Epithelial cell of proximal tubule (primary cell): ENCODE measurements around the gene GLDC. TPM values are rescaled to one million over a fixed set of nuclear protein-coding genes. Genes with fewer than 3 reads are reported as not detected.

Experiments
- DNase-seq: peaks from one replicate; pipeline ENCODE4 v3.0.0-alpha.2; 2011; ENCODE audit warnings: low read depth
- H3K4me3 ChIP-seq: 2 replicates; pipeline ENCODE4 v1.5.1; 2011; ENCODE audit warnings: low read depth, mild to moderate bottlenecking, low read length
- total RNA-seq: library from RNA; depleted of rRNA; stranded (reverse); fragments of >200 nt; gene quantifications from 2 replicates; pipeline ENCODE4 v1.2.3, GENCODE V29; 2015
- TF ChIP-seq, protein P1 (sequence below): conservative IDR thresholded peaks from 2 replicates; pipeline ENCODE4 v1.5.1; 2012; ENCODE audit warnings: low read depth, mild to moderate bottlenecking, low read length

Gene GLDC
- total RNA-seq, 1 donor from 2014 or later = 58.2 TPM

DNA sequence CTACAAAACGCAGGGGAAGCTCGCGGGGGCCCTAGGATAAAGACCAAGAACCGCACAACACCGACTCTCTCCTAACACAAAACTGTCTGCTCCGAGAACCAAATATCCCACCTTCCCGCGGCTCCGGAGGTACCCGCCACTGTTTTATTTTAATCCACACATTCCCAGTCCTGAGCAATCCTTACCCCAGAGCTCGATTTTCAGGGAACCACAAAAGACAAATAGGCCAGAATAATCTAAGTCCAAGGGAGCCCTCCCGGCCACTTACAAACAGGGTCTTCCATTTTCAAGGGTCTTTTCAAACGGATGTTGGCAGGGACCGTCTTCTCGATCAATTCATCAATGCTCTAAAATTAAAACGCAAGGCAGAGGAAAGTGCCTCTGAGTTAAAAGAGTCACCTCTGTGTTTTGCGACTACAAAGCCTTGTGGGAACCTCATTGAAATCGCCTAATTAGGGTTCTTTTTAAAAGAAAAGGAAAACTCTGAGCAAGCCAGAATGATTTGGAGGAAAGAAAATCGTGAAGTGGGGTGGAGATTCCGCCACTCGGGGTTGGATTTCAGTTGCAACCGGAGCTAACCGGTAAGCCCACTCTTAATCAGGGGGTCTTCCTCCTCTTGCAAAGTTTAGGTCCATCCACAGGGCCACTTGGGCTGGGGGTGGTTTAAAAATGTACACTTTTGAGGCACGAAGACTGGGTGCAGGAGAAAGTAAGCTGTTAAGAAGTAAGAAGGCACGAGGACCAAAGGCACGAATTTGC lies 1.0 kb downstream of the GLDC start:
- peak overlapping the region; percentile 71 for H3K4me3 ChIP-seq
- no peak for DNase-seq
- TF ChIP-seq, protein P1, sequence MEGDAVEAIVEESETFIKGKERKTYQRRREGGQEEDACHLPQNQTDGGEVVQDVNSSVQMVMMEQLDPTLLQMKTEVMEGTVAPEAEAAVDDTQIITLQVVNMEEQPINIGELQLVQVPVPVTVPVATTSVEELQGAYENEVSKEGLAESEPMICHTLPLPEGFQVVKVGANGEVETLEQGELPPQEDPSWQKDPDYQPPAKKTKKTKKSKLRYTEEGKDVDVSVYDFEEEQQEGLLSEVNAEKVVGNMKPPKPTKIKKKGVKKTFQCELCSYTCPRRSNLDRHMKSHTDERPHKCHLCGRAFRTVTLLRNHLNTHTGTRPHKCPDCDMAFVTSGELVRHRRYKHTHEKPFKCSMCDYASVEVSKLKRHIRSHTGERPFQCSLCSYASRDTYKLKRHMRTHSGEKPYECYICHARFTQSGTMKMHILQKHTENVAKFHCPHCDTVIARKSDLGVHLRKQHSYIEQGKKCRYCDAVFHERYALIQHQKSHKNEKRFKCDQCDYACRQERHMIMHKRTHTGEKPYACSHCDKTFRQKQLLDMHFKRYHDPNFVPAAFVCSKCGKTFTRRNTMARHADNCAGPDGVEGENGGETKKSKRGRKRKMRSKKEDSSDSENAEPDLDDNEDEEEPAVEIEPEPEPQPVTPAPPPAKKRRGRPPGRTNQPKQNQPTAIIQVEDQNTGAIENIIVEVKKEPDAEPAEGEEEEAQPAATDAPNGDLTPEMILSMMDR = no peak

DNA sequence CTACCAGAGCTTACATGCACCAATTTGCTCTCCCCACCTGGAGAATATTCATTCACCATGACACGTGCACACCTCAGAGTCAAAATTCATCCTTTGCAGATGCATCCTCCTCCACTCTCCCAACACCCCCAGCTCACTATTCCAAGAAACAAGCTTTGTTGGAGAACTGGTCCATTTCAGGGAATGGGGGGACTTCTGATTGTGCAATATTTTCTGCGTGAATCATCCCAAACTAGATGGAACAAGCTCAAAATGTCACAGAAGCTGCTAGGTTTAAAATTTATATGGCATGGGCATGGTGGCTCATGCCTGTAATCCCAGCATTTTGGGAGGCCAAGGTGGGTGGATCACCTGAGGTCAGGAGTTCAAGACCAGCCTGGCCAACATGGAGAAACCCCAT lies 3.6 kb downstream of the GLDC start:
- H3K4me3 ChIP-seq = peak overlapping the region; percentile 19
- TF ChIP-seq, protein P1 = no peak
- DNase-seq = no peak

DNA sequence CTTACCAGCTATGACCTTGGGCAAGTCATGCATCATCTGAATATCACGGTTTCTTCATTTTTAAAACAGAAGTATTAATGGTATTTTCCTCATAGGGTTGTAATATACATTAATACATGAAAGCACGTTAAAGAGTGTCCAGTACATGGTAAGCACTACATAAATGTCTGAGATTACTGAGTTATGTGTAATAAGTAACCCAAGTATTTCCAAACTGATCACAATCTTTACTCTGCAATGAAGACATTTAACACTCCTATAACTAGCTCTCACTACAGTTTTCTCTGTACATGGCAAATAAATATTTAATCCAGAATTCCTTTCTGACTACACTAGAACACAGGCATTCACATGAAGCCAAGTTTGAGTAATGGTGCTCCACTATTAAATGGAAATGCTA lies 4.0 kb downstream of the GLDC start:
- DNase-seq = no peak
- TF ChIP-seq, protein P1 = no peak

DNA sequence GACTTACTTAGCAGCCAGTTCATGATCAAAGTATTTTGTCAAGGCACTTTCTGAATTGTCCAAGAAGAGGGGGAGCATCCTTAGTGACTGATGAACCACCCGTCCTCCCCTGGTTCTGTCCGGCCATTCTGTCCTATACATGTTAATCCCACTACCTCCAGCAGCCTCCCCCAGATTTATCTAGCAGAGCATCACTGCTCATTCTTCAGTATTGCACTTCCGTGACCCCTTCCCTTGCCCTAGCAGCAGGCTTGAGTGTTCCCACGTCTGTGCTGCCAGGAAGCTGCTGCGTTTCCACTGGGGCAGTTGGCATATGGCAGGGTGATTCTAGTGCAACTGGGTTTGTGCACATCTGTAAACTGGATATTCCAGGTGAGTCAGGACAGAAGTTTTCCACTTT lies 4.5 kb downstream of the GLDC start:
- peak overlapping the region; percentile 13 for H3K4me3 ChIP-seq
- no peak for DNase-seq
- TF ChIP-seq, protein P1 = no peak

More for the DNA sequence above, 4.0 kb downstream of the GLDC start:
- H3K4me3 ChIP-seq = peak overlapping the region; percentile 19

DNA sequence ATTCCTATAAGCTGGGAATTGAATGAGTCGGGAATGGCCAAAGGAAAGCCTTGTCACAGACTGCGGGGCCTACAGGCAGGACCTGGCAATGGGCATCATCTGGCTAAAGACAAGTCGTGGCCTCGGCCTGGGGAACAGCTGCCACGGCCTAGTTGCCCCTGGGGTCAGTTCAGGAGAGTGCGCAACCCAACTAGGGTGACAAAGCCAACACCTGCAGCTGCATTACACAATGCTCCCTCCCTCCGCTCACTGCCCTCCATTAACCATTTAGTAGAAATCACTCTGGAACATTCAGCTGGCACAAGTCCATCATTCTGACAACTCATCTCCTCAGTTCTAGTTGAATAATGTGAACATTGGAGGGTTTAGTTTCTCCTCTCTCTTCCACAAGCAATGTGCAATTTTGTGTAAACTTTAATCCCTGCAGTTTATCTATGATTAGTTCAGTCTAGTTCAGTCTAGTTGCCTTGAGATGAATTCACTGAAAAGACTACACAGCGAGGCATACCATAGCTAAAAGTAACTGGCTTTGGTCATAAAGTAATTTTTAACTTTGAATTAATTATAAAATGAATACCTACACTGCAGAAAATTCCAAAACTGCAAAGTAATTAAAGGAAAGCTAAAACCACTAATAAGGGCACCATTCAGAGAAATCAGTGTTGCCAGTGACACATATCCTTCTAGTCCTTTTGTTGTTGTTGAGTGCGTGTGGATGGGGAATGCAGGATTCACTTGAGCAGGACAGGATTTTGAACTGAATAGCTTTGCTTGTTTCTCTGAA lies 5.1 kb downstream of the GLDC start:
- peak; percentile 81 for DNase-seq
- TF ChIP-seq, protein P1 = no peak
- peak overlapping the region; percentile 5 for H3K4me3 ChIP-seq

DNA sequence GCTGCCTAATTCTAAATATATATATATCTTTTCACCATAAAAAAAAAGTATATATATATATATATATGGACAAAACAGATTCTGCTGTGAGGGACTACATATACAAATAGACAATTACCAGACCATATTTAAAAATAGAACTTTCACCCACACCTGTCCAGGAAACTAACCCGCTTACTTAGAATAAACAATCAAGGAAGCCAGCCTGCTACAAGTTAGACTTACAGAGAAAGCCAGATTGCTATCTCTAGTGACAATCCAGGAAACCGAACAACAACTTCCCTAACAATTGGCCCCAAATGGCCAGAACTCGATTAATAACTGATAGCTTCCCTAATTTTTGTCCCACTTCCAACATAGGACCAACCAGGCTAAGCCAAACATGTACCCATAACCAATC lies 5.9 kb downstream of the GLDC start:
- TF ChIP-seq, protein P1 = no peak
- DNase-seq = no peak
- peak overlapping the region; percentile 5 for H3K4me3 ChIP-seq

DNA sequence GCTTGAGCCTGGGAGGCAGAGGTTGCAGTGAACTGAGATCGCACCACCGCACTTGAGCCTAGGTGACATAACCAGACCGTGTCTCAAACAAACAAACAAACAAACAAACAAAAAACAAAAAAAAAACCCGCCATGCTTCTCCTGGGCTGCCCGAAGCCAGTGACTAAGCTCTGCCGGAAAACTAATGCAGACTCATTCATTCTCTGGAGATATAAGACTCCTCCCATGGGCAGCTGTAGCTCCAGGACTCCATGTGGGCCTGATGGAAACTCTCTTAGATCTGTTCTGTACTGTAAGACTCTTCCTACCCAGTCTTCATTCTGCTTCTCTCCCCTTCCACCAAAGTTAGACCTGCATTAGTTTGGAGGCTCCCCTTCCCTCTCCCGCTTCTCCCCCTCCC lies 11.1 kb downstream of the GLDC start:
- no peak for DNase-seq
- TF ChIP-seq, protein P1 = no peak

More for the DNA sequence above, 11.1 kb downstream of the GLDC start:
- no peak overlapping the region for H3K4me3 ChIP-seq
